ENCODE data around the gene KSR2.

Gene KSR2

DNA sequence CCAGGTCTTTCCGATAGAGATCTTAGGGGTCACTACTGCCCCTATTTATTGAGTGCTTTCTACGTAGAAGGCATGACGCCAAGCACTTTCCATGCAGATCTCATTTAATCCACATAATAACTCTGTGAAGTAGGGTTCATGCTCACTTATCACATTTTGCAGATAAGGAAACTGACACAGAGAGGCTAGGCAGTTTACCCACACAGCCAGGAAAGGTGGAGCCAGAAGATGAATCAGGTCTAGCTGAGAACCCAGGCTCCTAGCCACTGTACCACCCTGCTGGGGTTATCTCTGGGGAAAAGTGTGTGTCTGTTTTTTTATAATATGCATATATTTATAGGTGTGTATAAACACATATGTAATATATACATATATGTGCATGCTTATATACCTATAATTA, 83.6 kb downstream of the KSR2 start:
- no peaks in the 10 kb centered on the region for H3K27me3 ChIP-seq (ENCODE audit: insufficient read depth, low read length)
- H3K4ac ChIP-seq (ENCODE audit: low read depth, low read length) = no peak overlapping the region
- H3K79me2 ChIP-seq (ENCODE audit: control insufficient read depth, insufficient read depth, low read length, poor library complexity) = no peaks in the 10 kb centered on the region
- H3K18ac ChIP-seq (ENCODE audit: low read length) = no peak overlapping the region
- H3K4me2 ChIP-seq (ENCODE audit: low read length) = no peak overlapping the region
- no peak overlapping the region for H3K9ac ChIP-seq (ENCODE audit: low read length)
- no peak overlapping the region for H2BK120ac ChIP-seq (ENCODE audit: insufficient read depth, low read length, poor library complexity)
- H2BK5ac ChIP-seq (ENCODE audit: low read depth, low read length, poor library complexity) = no peak overlapping the region
- H3K79me1 ChIP-seq (ENCODE audit: low read length) = no peaks in the 10 kb centered on the region
- no peak overlapping the region for H4K8ac ChIP-seq (ENCODE audit: low read depth, low read length)
- no peak for DNase-seq
- no peak overlapping the region for H3K4me3 ChIP-seq (ENCODE audit: low read depth, low read length)
- no peak overlapping the region for H3K23ac ChIP-seq (ENCODE audit: low read length)
- H2AFZ ChIP-seq (ENCODE audit: insufficient read depth, low read length, poor library complexity) = no peak overlapping the region
- H3K9me3 ChIP-seq (ENCODE audit: insufficient read depth, low read depth, low read length) = no peaks in the 10 kb centered on the region
- WGBS (ENCODE audit: extremely low coverage, insufficient coverage, insufficient read length) = no CpG with 5 or more reads among the region's 3 CpGs
- H3K14ac ChIP-seq (ENCODE audit: low read length) = no peak overlapping the region
- no peak overlapping the region for H4K91ac ChIP-seq (ENCODE audit: low read depth, low read length)
- H3K4me1 ChIP-seq (ENCODE audit: control insufficient read depth in 1 of 2, insufficient read depth in 2 of 2, low read length in 2 of 2) = no peaks in the 10 kb centered on the region
- no peak overlapping the region for H2AK5ac ChIP-seq (ENCODE audit: low read length)
- H3K27ac ChIP-seq (ENCODE audit: low read depth, low read length) = no peak overlapping the region
- no peak overlapping the region for H4K12ac ChIP-seq (ENCODE audit: low read depth, low read length)
- no peak overlapping the region for H2BK12ac ChIP-seq (ENCODE audit: low read length)
- no peaks in the 10 kb centered on the region for H3K36me3 ChIP-seq (ENCODE audit: control insufficient read depth in 1 of 2, insufficient read depth in 2 of 2, low read length in 2 of 2)

DNA sequence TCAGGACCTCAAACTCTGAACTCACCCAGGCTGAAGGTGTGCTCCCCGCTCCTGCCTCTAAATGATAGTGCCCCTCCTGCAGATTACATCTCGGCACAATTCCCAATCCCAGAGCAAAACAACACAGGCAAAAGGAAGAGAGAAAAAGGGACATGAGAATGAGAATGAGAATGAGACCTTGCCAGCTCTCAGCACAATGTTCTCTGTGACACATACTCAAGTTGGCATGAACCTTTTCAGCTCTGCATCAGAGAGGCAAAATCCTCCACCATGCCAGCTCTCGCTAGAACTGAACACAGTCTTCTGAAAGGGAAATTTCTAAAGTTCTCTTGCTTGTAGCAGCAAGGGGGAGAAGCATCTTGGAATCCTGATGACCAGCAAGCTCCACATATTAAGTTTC, 84.6 kb downstream of the KSR2 start:
- no peak overlapping the region for H3K4ac ChIP-seq (ENCODE audit: low read depth, low read length)
- H2AFZ ChIP-seq (ENCODE audit: insufficient read depth, low read length, poor library complexity) = no peak overlapping the region
- H2BK120ac ChIP-seq (ENCODE audit: insufficient read depth, low read length, poor library complexity) = no peak overlapping the region
- no peak overlapping the region for H4K91ac ChIP-seq (ENCODE audit: low read depth, low read length)
- H3K4me3 ChIP-seq (ENCODE audit: low read depth, low read length) = no peak overlapping the region
- DNase-seq = no peak
- no peak overlapping the region for H2AK5ac ChIP-seq (ENCODE audit: low read length)
- no peaks in the 10 kb centered on the region for H3K79me2 ChIP-seq (ENCODE audit: control insufficient read depth, insufficient read depth, low read length, poor library complexity)
- no peak overlapping the region for H4K8ac ChIP-seq (ENCODE audit: low read depth, low read length)
- H3K9me3 ChIP-seq (ENCODE audit: insufficient read depth, low read depth, low read length) = no peaks in the 10 kb centered on the region
- no peak overlapping the region for H3K4me2 ChIP-seq (ENCODE audit: low read length)
- H2BK12ac ChIP-seq (ENCODE audit: low read length) = no peak overlapping the region
- H3K4me1 ChIP-seq (ENCODE audit: control insufficient read depth in 1 of 2, insufficient read depth in 2 of 2, low read length in 2 of 2) = no peaks in the 10 kb centered on the region
- no peaks in the 10 kb centered on the region for H3K36me3 ChIP-seq (ENCODE audit: control insufficient read depth in 1 of 2, insufficient read depth in 2 of 2, low read length in 2 of 2)
- no peak overlapping the region for H3K18ac ChIP-seq (ENCODE audit: low read length)
- no peak overlapping the region for H3K27ac ChIP-seq (ENCODE audit: low read depth, low read length)
- no peak overlapping the region for H3K14ac ChIP-seq (ENCODE audit: low read length)
- no peak overlapping the region for H2BK5ac ChIP-seq (ENCODE audit: low read depth, low read length, poor library complexity)
- H3K27me3 ChIP-seq (ENCODE audit: insufficient read depth, low read length) = no peaks in the 10 kb centered on the region
- WGBS (ENCODE audit: extremely low coverage, insufficient coverage, insufficient read length) = no CpG with 5 or more reads among the region's 3 CpGs
- H4K12ac ChIP-seq (ENCODE audit: low read depth, low read length) = no peak overlapping the region
- no peak overlapping the region for H3K9ac ChIP-seq (ENCODE audit: low read length)
- H3K23ac ChIP-seq (ENCODE audit: low read length) = no peak overlapping the region
- H3K79me1 ChIP-seq (ENCODE audit: low read length) = no peaks in the 10 kb centered on the region

DNA sequence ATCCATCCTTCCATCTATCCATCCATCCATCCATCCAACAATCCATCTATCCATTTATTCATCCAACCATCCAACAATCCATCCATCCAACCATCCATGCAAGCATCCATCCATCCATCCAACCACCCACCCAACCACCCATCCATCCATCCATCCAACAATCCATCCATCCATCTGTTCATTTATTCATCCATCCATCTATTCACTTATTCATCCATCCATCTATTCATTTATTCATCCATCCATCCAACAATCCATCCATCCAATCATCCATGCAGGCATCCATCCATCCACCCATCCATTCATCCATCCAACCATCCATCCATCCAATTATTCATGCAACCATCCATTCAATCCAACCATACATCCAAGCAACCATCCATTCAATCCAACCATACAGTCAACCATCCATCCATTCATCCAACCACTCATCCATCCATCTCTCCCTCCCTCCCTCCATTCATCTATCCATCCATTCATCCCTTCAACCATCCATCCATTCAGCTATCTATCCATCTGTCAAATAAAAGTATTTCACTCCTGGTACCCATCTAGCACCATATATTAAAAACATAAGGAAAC, 86.1 kb downstream of the KSR2 start:
- H4K12ac ChIP-seq (ENCODE audit: low read depth, low read length) = no peak overlapping the region
- no peaks in the 10 kb centered on the region for H3K36me3 ChIP-seq (ENCODE audit: control insufficient read depth in 1 of 2, insufficient read depth in 2 of 2, low read length in 2 of 2)
- no peak overlapping the region for H4K91ac ChIP-seq (ENCODE audit: low read depth, low read length)
- no peak overlapping the region for H2BK5ac ChIP-seq (ENCODE audit: low read depth, low read length, poor library complexity)
- H3K79me2 ChIP-seq (ENCODE audit: control insufficient read depth, insufficient read depth, low read length, poor library complexity) = no peaks in the 10 kb centered on the region
- H2AK5ac ChIP-seq (ENCODE audit: low read length) = no peak overlapping the region
- no peak for DNase-seq
- H3K4me2 ChIP-seq (ENCODE audit: low read length) = no peak overlapping the region
- no peak overlapping the region for H3K4me3 ChIP-seq (ENCODE audit: low read depth, low read length)
- H3K18ac ChIP-seq (ENCODE audit: low read length) = no peak overlapping the region
- no peak overlapping the region for H2BK120ac ChIP-seq (ENCODE audit: insufficient read depth, low read length, poor library complexity)
- no peak overlapping the region for H4K8ac ChIP-seq (ENCODE audit: low read depth, low read length)
- no peaks in the 10 kb centered on the region for H3K79me1 ChIP-seq (ENCODE audit: low read length)
- no peak overlapping the region for H3K4ac ChIP-seq (ENCODE audit: low read depth, low read length)
- H3K23ac ChIP-seq (ENCODE audit: low read length) = no peak overlapping the region
- H3K27ac ChIP-seq (ENCODE audit: low read depth, low read length) = no peak overlapping the region
- H3K4me1 ChIP-seq (ENCODE audit: control insufficient read depth in 1 of 2, insufficient read depth in 2 of 2, low read length in 2 of 2) = no peaks in the 10 kb centered on the region
- no peak overlapping the region for H3K14ac ChIP-seq (ENCODE audit: low read length)
- H2AFZ ChIP-seq (ENCODE audit: insufficient read depth, low read length, poor library complexity) = no peak overlapping the region
- no peak overlapping the region for H3K9ac ChIP-seq (ENCODE audit: low read length)
- no peak overlapping the region for H2BK12ac ChIP-seq (ENCODE audit: low read length)
- H3K9me3 ChIP-seq (ENCODE audit: insufficient read depth, low read depth, low read length) = no peaks in the 10 kb centered on the region
- H3K27me3 ChIP-seq (ENCODE audit: insufficient read depth, low read length) = no peaks in the 10 kb centered on the region

DNA sequence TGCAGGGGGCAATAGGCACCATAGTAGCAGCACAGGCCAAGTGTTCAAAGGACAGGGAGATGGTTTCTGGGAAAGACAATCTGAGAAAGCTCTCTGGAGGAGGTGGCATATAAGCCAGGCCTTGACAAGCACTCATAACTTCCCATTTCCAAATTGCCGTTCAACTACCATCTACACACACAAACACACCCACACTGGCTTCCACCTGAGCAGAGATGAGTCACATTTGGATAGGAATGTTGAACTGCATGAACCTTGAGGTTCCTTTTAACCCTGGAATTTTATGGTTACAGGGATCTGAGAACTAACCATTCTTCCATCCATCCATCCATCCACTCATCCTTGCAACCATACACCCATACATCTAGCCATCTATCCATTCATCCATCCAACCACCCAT, 86.6 kb downstream of the KSR2 start:
- Histone ChIP-seq H2AFZ (ENCODE audit: insufficient read depth, low read length, poor library complexity) (no peak overlapping the region), H3K4me1 (ENCODE audit: control insufficient read depth in 1 of 2, insufficient read depth in 2 of 2, low read length in 2 of 2) (no peaks in the 10 kb centered on the region), H3K9ac (ENCODE audit: low read length) (no peak overlapping the region), H3K36me3 (ENCODE audit: control insufficient read depth in 1 of 2, insufficient read depth in 2 of 2, low read length in 2 of 2) (no peaks in the 10 kb centered on the region), H3K23ac (ENCODE audit: low read length) (no peak overlapping the region), H4K8ac (ENCODE audit: low read depth, low read length) (no peak overlapping the region), H3K18ac (ENCODE audit: low read length) (no peak overlapping the region), H2AK5ac (ENCODE audit: low read length) (no peak overlapping the region), H3K79me1 (ENCODE audit: low read length) (no peaks in the 10 kb centered on the region), H3K79me2 (ENCODE audit: control insufficient read depth, insufficient read depth, low read length, poor library complexity) (no peaks in the 10 kb centered on the region), H3K4ac (ENCODE audit: low read depth, low read length) (no peak overlapping the region), H2BK120ac (ENCODE audit: insufficient read depth, low read length, poor library complexity) (no peak overlapping the region), H2BK5ac (ENCODE audit: low read depth, low read length, poor library complexity) (no peak overlapping the region), H3K4me3 (ENCODE audit: low read depth, low read length) (no peak overlapping the region), H2BK12ac (ENCODE audit: low read length) (no peak overlapping the region), H3K27me3 (ENCODE audit: insufficient read depth, low read length) (no peaks in the 10 kb centered on the region), H3K4me2 (ENCODE audit: low read length) (no peak overlapping the region), H4K91ac (ENCODE audit: low read depth, low read length) (no peak overlapping the region), H4K12ac (ENCODE audit: low read depth, low read length) (no peak overlapping the region), H3K27ac (ENCODE audit: low read depth, low read length) (no peak overlapping the region), H3K9me3 (ENCODE audit: insufficient read depth, low read depth, low read length) (no peaks in the 10 kb centered on the region), H3K14ac (ENCODE audit: low read length) (no peak overlapping the region)
- WGBS (ENCODE audit: extremely low coverage, insufficient coverage, insufficient read length) = no CpG with 5 or more reads among the region's 1 CpG
- no peak for DNase-seq
